ENCODE results near the gene PI16.
"Not testable (repeated sequence)": the region's sequence is repeated elsewhere in the genome, so short reads cannot be mapped to it uniquely, and the experiment has no call there.

- not testable (repeated sequence) for TF ChIP-seq CTCF, POLR2A (IDR thresholded peaks at IDR 0.05)
Measured at GRCh38 chr6:36949076-36949475, 5.5 kb upstream of the PI16 start.

Data from esophagus squamous epithelium (tissue), 4 donors.